Brain microvascular endothelial cell (primary cell): ENCODE measurements around the gene SPTBN4.

Source experiments
- DNase-seq: peaks from one replicate; pipeline ENCODE4 v3.0.0-alpha.2; 2020
- H3K27ac ChIP-seq: fragments of 250-450 bp; sonication (Bioruptor Pico); 2 replicates; pipeline ENCODE4 v1.5.1; 2020; ENCODE audit warnings: mild to moderate bottlenecking, moderate library complexity
- H3K27me3 ChIP-seq: fragments of 250-450 bp; sonication (Bioruptor Pico); replicated peaks from 2 replicates; pipeline ENCODE4 v1.5.1; 2020; ENCODE audit warnings: mild to moderate bottlenecking
- H3K36me3 ChIP-seq: fragments of 250-450 bp; sonication (Bioruptor Pico); replicated peaks from 2 replicates; pipeline ENCODE4 v1.5.1; 2020; ENCODE audit warnings: mild to moderate bottlenecking
- H3K4me3 ChIP-seq: 2 replicates; pipeline ENCODE4 v1.5.1; 2011; ENCODE audit warnings: low read depth, mild to moderate bottlenecking, control low read depth, low read length, moderate library complexity
- in situ Hi-C: cut with HindIII; loops from 2 replicates; pipeline ENCODE4 v1.10.0; 2017; ENCODE audit warnings: low sequenced_read_pairs, low pct_ligation_motif_present
- TF ChIP-seq, protein P1 (sequence below): IDR thresholded peaks from 2 replicates; pipeline ENCODE4 v1.5.1; 2011; ENCODE audit warnings: low read depth, mild to moderate bottlenecking, moderate library complexity, low read length, control low read depth, inconsistent platforms; ENCODE audit errors: missing control alignments

The SPTBN4 gene

DNA sequence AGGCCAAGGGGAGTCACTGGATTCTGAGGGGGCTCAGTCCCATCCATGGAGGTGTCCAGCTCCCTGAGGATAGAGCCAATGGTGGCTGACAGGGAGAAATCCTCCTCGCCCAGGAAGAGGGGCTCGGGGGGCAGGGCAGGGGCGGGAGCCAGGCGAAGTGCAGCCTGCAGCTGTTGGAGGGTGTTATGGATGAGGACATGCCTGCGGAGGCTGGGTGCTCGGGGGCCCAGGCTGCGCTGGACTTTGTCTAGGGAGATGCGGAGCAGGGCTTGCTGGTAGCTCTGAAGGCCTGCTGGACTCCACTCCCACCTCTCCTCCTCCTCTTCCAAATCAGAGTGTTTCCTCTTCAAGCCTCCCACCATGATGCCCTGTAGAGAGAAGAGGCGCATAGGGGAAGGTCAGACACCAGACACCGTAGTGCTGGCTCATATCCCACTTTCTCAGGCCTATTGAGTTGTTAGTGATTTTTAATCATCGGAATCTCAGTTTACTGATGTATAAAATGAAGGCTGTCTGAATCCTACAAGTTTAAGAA is 25.0 kb upstream of the SPTBN4 start:
- H3K4me3 ChIP-seq, result no peak overlapping the region
- H3K27ac ChIP-seq, result no peak overlapping the region
- TF ChIP-seq, protein P1, sequence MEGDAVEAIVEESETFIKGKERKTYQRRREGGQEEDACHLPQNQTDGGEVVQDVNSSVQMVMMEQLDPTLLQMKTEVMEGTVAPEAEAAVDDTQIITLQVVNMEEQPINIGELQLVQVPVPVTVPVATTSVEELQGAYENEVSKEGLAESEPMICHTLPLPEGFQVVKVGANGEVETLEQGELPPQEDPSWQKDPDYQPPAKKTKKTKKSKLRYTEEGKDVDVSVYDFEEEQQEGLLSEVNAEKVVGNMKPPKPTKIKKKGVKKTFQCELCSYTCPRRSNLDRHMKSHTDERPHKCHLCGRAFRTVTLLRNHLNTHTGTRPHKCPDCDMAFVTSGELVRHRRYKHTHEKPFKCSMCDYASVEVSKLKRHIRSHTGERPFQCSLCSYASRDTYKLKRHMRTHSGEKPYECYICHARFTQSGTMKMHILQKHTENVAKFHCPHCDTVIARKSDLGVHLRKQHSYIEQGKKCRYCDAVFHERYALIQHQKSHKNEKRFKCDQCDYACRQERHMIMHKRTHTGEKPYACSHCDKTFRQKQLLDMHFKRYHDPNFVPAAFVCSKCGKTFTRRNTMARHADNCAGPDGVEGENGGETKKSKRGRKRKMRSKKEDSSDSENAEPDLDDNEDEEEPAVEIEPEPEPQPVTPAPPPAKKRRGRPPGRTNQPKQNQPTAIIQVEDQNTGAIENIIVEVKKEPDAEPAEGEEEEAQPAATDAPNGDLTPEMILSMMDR, result no peak

DNA sequence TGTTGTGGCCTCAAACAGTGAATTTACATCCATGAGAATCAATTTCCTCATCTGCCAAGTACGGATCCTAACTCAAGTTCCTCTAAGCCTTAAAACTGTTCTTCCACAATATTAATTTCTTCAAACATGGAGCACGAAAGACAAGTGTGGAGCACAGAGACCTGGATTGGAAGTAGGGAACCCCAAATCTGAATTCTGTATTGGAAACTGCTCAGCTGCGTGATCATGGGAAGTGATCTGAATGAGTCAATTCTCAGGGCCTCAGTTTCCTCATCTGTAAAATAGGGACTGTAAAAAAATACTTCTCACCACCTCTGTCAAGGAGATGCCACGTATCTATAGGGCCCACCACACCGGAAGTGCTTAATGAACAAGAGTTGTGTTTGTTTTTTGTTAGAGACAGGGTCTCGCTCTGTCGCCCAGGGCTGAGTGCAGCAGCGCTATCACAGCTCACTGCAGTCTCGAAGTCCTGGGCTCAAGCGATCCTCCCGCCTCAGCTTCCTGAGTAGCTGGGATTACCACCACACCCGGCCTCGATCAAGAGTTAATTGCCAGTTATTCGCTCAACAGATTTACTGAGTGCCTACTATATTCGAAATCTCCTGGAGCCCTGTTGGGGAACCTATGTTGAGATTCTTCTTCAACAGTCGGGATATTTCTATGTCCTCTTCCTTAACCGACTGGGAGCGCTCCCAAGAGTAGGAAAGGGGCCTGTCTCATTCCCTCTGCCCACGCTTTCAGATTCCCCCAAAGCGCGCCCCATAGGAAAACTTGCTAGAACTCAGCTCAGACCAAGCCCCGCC is 24.3 kb upstream of the SPTBN4 start:
- in situ Hi-C loops, result no loop called here
- Histone ChIP-seq H3K27me3 (no peaks in the 10 kb centered on the region), H3K27ac (peak overlapping the region; percentile 68), H3K36me3 (peaks cover 24% of the 10 kb centered on the region), H3K4me3 (peak overlapping the region; percentile 57)
- no peak for DNase-seq
- TF ChIP-seq, protein P1, result no peak

More for the DNA sequence above, 25.0 kb upstream of the SPTBN4 start:
- DNase-seq, result no peak
- H3K27me3 ChIP-seq, result no peaks in the 10 kb centered on the region
- H3K36me3 ChIP-seq, result peaks cover 24% of the 10 kb centered on the region
- in situ Hi-C loops, result no loop called here

DNA sequence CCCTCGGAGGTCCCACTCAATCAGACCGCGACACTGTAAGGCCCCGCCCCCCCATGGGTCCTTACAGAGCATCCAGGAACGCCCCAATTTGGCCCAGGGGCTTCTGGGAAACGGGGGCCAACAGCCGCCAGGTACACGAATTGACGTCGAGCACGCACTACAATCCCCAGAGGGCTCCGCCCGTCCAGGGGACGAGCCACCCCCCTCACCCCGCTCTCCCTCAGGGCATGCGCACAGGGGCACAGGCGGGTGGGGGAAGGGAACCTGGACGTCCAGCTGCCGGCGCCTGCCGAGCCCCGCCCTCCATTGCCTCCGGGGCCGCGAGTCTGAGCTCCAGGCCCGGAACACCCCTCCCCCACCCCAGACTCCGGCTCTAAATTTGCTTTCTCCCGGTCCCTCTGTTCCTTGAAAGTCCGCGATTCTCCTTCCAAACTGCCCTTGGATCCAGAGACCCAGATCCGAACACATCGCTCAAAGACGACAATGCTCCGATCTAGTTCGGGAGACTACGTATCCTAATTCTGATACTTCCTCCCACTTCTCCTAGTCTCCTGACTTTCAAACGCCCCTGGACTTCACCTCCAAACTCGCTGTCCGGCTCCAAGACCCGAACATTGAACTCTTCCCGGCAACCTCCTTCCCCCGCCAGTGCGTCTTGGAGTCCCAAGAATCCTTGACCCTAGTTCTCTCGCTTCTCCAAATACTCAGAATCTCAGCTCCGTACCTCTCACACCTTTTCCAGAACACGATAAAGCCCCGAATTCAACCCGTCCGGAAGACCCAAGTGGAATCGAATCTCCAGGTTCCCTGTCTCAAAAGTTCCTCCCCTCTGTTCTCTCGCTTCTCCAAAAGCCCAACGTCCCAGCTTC is 23.4 kb upstream of the SPTBN4 start:
- Histone ChIP-seq H3K27ac (peak overlapping the region; percentile 85), H3K36me3 (peaks cover 24% of the 10 kb centered on the region), H3K27me3 (no peaks in the 10 kb centered on the region), H3K4me3 (peak overlapping the region; percentile 98)
- DNase-seq, result peak; percentile 100
- in situ Hi-C loops, result no loop called here
- TF ChIP-seq, protein P1, result no peak

DNA sequence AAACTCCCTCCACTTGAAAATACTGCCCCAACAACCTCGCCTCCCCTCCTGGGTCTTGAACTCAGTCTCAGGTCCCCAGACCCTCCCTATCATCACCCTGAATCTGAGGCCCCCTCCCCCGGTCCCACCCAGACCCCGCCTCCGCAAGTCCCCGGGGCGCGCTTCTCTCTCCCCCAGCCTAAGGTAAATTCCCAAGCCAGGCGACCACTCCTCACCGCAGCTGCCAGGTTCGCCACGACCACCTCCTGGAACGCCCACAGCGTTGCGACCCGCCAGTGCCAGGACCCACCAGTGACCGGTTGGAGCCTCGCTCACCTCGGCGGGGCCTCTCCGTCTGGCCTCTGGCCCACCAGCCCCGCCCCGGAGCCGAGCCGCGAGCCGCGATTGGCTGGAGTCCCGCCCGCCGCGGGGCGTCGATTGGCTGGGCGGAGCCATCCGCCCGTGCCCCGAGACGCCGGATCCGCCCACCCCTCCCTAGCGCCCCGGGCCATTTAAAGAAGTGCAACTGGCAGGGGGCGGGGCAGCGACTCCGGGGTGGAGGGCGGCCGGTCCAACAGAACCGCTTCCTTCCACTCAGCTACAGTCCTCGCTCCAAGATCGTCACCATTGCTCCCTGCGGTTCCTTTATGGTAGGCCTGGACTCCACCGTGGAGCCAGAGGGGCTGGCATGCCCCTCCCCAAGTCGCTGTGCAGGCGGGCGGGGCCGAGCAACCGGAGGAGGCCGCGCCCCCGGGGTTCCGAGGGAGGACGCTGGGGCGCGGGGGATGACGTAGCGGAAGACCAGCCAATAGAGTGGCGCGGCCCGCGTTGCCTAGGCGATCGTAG is 22.6 kb upstream of the SPTBN4 start, which contains the start of gene SERTAD3:
TSS of gene SERTAD3 (minus strand) at position 336 of the 825 bp plus-strand sequence. CDS start 2,255 bp downstream, outside the sequence.
- Histone ChIP-seq H3K27ac (peak within 1 kb of the TSS; percentile 85), H3K4me3 (peak within 1 kb of the TSS; percentile 98), H3K36me3 (peaks cover 24% of the 10 kb centered on the region), H3K27me3 (no peaks in the 10 kb centered on the region)
- in situ Hi-C loops, result no loop called here
- DNase-seq, result peak; percentile 91
- TF ChIP-seq, protein P1, result no peak

DNA sequence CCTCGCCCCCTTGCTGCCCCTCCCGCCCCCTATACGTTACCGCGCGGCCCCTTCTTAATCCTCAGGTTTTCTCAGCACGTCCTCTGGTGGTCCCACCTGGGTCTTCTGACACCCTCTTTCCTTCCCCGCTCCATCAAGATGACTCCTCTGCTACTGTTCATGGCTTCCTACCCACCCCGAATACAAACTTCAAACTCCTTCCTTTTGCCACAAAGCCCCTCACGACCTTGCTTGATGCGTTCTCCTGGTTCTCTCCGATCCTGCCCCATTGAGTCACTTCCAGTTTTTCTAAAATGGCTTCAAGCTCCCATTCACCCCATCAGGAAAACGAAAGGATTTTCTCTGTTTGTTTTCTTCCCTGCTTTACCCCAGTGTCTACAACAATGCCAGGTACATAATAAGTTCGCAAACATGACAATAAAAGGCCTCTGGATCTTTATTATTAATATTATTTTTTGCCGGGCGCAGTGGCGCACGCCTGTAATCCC is 21.9 kb upstream of the SPTBN4 start:
- Histone ChIP-seq H3K4me3 (peak overlapping the region; percentile 98), H3K27me3 (no peaks in the 10 kb centered on the region), H3K36me3 (peaks cover 24% of the 10 kb centered on the region), H3K27ac (peak overlapping the region; percentile 85)
- no peak for DNase-seq
- in situ Hi-C loops, result no loop called here
- TF ChIP-seq, protein P1, result peak; percentile 48
